NCI-H2029 (cell line): Measurements from ENCODE around the gene LLPH.

ENCODE experiments used
- DNase-seq: peaks from one replicate; lab custom pipeline; 2025; lab: John Stamatoyannopoulos, UW

The LLPH gene

DNA sequence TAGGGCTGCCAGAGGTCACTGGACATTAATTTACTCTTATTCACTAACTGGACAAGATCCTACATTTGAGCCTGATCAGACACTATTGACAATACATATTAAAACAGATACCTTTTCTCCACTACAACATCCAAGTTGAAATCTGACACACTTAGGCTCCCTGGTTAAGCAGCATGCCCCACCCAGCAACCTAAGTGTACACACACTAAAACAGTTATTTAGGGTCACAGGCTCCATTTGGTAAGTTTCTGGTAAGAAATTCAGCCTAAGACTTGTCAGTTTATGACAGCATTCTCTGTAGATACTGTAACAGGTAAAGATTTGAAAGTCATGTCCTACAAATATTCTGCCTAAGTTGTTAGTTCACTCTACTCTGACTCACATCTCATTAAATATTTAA lies 12.3 kb upstream of the LLPH start:
- DNase-seq, result no peak

DNA sequence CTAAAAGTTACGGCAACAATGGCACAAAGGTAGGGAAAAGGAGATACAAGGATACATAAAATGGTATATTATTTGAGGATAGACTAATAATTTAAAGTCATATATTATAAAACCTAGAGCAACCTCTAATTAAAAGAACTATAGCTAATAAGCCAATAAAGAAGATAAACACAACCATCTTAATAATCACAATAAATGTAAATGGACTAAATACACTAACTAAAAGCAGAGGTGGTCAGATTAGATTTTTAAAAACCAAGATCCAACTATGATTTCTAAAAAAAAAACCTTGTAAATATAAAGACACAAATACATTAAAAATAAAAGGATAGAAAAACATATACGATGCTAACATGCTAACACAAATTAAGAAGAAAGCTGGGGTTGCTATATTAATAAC lies 10.7 kb upstream of the LLPH start:
- DNase-seq, result no peak

- no peak for DNase-seq
Observed at GRCh38 chr12:66140731-66141130, 10.2 kb upstream of the LLPH start.

DNA sequence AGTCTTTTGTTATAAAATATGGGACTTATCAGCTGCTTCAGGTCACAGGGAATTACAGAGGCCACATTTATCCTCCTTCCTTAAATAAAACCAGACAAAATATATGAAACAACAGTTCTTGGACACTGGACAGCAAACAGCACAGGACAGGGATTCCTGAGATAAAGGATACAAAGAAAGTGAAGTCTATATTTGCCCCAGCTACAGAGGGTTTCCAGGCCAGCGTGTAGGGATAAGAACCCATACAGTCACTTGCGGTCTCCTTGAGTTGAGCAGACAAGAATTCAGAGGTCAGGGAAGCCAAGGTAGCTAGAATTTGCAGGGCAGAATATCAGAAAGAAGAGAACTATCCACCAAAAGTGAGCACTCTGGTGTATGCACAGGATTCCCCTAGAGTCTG lies 8.8 kb upstream of the LLPH start:
- no peak for DNase-seq

- no peak for DNase-seq
Observed at GRCh38 chr12:66137937-66138336, 7.4 kb upstream of the LLPH start.

DNA sequence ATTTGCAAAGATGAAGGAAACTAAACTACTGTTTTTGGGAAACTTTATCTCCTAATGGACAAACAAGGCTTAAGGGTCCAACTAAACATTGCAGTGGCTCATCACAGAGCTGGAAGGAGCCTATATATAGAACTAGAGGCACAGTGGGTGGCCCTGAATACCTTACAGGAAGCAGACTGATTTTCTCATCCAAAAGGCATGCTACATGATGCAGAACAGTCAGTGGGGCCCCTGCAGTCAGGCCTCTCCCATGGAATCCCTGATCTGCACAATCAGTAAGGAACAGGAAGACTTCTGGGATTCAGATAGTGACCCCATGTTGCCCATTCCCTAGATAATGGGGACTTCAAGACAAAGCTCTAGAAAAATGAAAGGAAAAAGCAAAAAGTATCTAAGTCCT lies 1.9 kb upstream of the LLPH start:
- no peak for DNase-seq

GRCh38 chr12:66131067-66131688 lies 628 bp upstream of the LLPH start:
- DNase-seq, result no peak

DNA sequence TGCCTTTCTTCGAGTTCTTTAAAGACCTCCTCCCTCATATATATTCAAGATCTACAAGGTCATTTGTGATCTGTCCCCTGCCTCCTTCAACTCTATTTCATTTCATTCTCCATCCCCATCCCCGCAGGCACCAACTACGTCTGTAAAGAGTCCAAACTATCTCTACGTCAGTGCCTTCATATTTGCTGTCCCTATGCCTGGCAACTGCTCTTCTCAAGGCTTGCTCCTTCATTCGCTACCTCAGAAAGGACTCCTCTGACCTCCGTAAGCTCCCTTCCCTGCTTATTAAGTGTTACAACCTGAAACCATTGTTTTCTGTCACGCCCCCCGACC lies 650 bp downstream of the LLPH start:
- peak; percentile 8 for DNase-seq

- DNase-seq, result no peak
Observed at GRCh38 chr12:66127650-66128049, 2.9 kb downstream of the LLPH start.

GRCh38 chr12:66120477-66120876 lies 10.1 kb downstream of the LLPH start:
- no peak for DNase-seq

GRCh38 chr12:66119870-66120241 lies 10.7 kb downstream of the LLPH start:
- DNase-seq, result no peak

- no peak for DNase-seq
Observed at GRCh38 chr12:66119229-66119869, 11.2 kb downstream of the LLPH start.

DNA sequence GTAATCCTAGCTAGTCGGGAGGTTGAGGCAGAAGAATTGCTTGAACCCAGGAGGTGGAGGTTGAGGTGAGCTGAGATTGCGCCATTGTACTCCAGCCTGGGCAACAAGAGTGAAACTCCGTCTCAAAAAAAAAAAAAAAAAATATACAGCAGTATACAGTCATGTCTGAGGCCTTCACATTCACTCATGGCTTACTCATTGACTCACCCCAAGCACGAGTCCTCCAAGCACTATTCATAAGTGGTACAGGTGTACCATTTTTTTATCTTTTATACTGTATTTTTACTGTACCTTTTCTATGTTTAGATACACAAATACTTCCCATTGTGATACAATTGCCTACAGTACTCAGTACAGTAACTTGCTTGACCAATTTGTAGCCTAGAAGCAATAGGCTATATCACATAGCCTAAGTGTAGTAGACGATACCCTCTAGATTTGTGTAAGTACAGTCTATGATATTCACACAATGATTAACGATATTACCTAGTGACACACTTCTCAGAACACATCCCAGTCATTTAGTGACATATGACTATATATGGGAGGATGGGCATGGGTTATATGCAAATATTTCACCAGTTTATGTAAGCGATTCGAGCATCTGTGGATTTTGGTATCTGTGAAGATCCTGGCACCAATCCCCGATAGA lies 12.2 kb downstream of the LLPH start:
- no peak for DNase-seq

- DNase-seq, result no peak
Observed at GRCh38 chr12:66117242-66117641, 13.3 kb downstream of the LLPH start.

- peak; percentile 20 for DNase-seq
Observed at GRCh38 chr12:66115071-66115600, 15.4 kb downstream of the LLPH start.

DNA sequence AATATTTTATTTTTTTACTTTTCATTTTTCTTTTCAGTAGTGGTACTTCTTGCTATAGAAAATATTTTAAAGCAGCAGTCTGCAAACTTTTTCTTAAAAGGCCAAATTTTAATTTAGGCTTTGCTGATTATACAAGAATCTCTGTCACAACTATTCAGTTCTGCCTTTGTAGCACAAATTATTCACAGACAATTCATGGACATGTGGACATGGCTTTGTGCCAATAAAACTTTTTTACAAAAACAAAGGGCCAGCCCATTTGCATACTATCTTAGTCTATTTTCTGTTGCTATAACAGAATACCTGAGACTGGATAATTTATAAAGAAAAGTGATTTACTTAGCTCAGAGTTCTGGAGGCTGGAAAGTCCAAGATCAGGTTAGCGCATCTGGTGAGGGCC lies 17.1 kb downstream of the LLPH start:
- no peak for DNase-seq

DNA sequence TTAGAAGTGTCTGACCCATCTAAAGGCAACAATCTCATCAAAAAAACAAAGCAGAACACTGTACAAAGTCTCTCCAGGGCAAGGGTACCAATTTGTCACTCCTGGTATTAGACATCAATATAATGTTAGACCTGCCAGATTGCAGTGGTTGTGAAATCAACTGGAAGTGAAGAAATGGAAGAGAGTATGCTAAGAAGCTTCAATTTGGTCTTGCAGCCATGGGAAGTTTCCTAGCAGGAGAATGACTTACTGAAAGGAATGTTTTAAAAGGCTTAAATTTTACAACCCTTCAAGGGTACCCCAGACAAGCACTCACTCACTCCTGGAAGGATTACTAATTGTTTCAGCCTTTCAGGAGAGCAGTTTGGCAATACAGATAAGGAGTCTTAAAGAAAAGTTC lies 18.9 kb downstream of the LLPH start:
- DNase-seq, result no peak

GRCh38 chr12:66109056-66109455 lies 21.5 kb downstream of the LLPH start:
- DNase-seq, result no peak

DNA sequence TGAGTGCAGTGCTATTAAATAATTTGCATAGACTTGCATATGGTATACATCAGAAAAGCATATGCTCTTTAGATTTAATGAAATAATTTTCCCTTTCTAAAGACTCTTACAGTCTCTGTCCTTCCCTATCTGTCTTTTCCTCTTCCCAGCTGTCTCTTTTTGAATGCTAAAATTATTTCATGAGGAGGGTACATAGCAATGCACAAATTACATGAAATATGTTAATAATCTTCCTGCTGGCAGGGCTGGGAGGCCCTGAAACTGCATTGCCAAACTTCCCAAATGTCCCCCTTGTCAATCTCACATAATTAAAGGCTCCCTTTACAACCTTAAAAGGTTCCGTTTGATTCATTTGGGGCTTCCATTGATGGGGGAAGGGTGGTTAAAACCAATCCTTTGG lies 22.2 kb downstream of the LLPH start:
- no peak for DNase-seq

DNA sequence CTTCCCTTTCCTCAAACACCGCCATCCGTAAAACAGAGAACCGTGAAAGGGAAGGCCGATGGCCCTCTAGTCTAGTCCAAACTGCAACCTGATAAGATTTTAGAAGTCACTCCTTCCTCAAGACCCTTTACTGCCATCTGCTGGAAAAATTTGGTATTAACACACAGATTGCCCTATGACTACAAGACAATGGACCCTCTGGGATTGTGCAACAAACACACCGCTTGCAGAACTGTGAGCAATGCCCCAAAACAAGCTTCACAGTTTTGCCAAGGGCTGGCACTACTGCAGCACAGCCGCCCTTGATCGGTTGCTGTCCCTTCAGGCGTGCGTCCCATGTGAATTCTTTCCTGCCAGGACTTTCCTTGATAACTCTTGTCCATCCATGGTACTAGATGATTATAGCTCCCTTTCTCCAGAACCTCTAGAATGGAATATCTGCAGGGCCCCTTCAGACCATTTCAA lies 23.1 kb downstream of the LLPH start:
- peak; percentile 85 for DNase-seq

- DNase-seq, result no peak
Observed at GRCh38 chr12:66103016-66103913, 27.3 kb downstream of the LLPH start.

GRCh38 chr12:66092559-66093269 lies 37.8 kb downstream of the LLPH start:
- DNase-seq, result no peak
